Lung microvascular endothelial cell (primary cell): ENCODE results near the gene IFIT1. TPM values are rescaled to one million over a fixed set of nuclear protein-coding genes. Genes with fewer than 3 reads are reported as not detected.

Source experiments
- DNase-seq, 2 donors: peaks; one replicate each; pipeline versions ENCODE4 v3.0.0 to v3.0.0-alpha.2; 2010; ENCODE audit warnings: low read depth in 2 of 2
- total RNA-seq: library from RNA; depleted of rRNA; stranded (reverse); fragments of >200 nt; gene quantifications from 2 replicates; pipeline ENCODE4 v1.2.1, GENCODE V29; 2014

The IFIT1 gene
- total RNA-seq = 0.20 and 0.87 TPM in 2 replicates

DNA sequence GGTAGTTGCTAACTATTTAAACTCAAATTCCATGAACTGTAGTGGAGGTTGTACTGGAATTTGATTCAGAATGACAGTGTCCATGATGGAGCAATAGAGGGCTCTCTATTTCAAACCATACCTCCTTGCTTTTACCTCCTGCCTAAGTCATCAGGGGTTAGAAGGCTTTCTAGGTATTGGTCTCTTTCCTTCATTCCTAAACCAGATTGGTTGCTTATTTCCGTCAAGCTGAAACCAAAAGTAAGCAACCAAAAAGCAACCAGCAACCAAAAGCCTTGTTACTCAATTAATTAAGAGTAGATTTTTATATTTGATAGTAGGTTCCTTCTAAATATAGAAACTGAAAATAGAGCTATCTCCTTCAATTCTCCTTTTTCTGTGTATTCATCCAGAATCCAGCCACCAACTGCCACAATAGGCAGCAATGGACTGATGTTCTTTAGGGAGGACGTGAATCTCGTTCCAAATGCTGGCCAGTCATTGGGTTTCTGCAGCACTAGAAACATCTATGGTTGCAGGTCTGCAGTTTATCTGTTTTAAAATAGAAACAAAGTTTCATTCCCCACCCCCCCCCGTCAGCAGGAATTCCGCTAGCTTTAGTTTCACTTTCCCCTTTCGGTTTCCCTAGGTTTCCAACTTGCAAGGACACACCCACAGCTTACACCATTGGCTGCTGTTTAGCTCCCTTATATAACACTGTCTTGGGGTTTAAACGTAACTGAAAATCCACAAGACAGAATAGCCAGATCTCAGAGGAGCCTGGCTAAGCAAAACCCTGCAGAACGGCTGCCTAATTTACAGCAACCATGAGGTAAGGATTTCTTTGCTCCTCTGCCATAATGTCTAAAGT lies at the start of gene IFIT1:
Gene IFIT1 (plus strand): TSS at position 717 of the 850 bp plus-strand sequence. CDS start 90 bp downstream, at position 807.
- peak; percentile 87 to 93 for DNase-seq

DNA sequence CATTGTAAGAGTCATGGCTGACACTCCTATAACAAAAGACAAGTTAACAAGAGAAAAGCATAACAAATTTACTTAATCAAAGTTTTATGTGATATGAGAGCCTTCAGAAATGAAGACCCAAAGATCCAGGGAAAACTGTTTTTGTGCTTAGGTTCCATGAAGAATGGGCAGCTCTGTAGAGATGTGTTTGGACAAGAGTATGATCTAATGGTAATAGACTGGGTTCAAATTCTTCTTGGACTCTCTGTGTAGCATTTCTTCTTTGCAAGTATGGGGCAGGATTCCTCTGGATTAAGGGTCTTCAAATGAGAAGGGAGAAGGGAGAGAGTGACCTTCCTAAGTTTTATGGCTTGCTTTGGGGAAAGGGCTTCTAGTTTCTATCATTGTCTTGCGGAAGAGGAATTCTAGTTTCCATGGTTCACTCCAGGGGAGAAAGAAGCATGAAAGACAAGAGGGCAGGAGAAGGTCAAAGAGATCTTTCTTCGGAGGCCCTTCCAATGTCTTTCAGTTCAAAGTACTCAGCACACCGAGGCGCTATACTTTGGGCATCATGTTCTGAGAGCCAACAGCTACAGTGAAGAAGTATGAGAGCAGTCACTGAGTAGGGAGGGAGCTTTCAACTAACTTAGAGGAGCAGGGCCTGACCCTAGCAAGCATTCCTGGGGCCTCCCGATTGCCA lies 49.2 kb upstream of the IFIT1 start:
- DNase-seq = no peak

GRCh38 chr10:89344156-89344555 lies 48.3 kb upstream of the IFIT1 start:
- no peak for DNase-seq

- peak in 1 of 2 donors; percentile 52 for DNase-seq
Observed at GRCh38 chr10:89345367-89346000, 46.9 kb upstream of the IFIT1 start.

- peak; percentile 84 to 91 for DNase-seq
Observed at GRCh38 chr10:89346405-89347254, 45.8 kb upstream of the IFIT1 start.

DNA sequence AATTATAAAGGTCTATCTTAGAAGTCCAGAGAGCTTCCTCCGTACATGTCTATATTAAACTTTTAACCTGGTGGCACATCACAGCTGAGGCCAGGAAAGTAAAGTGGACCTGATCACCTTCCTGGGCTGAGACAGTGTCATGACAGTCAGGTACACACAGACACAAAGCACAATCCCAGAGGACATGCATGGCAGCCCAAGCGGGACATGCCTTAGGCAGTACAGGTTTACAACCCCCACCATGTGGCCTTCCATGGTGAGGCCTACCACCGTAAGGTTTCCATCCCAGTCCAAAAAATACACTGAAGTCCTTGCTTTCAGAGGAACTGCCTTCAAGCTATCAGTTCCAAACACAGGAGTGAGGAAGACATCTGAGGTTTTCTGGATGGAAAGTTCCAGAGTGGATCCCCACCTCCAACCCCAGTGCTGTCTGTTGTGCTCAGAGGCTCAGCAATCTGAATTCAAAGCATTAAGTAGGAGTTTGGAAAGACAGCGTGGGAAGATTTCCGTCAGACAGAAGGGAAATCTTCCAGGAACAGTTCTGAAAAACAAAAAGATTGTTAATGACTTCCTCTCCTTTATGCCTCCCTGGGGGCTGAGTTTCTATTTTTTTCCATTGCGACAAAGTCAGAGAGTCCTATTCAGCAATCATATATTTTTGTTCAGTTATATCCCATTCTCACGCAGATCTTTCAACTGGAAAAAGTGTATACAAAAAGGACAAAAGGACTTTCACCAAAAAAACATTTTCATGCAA lies 44.5 kb upstream of the IFIT1 start:
- peak; percentile 58 to 73 for DNase-seq

GRCh38 chr10:89348481-89348880 lies 43.9 kb upstream of the IFIT1 start:
- DNase-seq = peak in 1 of 2 donors; percentile 5

- no peak for DNase-seq
Observed at GRCh38 chr10:89348975-89349374, 43.4 kb upstream of the IFIT1 start.

GRCh38 chr10:89350631-89351315 lies 41.6 kb upstream of the IFIT1 start:
- peak in 1 of 2 donors; percentile 24 for DNase-seq

DNA sequence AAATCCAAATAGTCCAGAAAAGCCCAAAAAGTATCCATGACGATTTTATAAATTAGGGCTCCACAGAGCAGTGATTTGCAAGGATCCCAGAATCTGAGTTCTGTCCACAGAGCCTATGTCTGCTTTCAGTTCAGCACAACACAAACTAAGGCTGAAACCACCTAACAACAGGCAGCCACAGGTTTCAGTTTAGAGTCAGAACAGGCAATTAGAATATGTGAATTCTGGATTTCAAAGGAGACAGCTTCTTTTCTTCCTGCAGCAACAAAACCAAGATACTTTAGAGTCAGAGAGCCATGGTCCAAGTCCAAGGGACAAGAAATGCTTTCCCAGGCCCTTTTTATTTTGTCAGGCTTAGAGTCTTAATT lies 41.0 kb upstream of the IFIT1 start:
- peak; percentile 19 to 39 for DNase-seq

GRCh38 chr10:89351780-89352597 lies 40.4 kb upstream of the IFIT1 start:
- DNase-seq = peak in 1 of 2 donors; percentile 45

GRCh38 chr10:89352802-89353201 lies 39.6 kb upstream of the IFIT1 start:
- DNase-seq = no peak

DNA sequence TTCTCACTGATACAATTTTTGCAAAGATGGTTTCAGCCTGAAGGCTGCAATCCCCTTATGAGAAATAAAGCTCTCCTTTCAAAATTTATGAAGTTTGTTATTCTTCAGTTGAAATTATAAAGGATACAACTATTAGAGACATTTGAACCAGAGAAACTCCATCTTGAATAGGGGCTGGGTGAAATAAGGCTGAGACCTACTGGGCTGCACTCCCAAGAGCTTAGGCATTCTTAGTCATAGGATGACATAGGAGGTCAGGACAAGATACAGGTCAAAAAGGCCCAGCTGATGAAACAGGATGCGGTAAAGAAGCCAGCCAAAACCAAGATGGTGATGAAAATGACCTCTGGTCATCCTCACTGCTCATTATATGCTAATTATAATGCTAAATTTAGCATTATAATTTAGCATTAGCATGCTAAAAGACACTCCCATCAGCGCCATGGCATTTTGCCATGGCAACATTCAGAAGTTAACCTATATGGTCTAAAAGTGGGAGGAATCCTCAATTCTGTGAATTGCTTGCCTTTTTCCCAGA lies 37.0 kb upstream of the IFIT1 start:
- no peak for DNase-seq

GRCh38 chr10:89357096-89357495 lies 35.3 kb upstream of the IFIT1 start:
- DNase-seq = no peak

- no peak for DNase-seq
Observed at GRCh38 chr10:89357975-89358374, 34.4 kb upstream of the IFIT1 start.

GRCh38 chr10:89360157-89360556 lies 32.3 kb upstream of the IFIT1 start:
- no peak for DNase-seq

DNA sequence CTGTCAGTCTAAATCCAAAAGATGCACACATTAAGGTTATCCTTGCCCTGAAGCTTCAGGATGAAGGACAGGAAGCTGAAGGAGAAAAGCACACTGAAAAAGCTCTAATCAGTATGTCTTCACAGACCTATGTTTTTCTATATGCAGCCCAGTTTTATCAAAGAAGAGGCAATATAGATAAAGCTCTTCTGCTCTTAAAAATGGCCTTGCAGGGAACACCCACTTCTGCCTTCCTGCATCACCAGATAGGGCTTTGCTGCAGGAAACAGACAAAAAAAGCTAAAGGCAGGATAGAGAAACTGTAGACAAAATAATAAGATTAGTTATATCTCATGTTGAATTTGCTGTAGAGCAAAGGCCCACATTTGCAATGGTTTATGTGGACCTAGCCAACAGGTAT lies 29.5 kb upstream of the IFIT1 start:
- no peak for DNase-seq

DNA sequence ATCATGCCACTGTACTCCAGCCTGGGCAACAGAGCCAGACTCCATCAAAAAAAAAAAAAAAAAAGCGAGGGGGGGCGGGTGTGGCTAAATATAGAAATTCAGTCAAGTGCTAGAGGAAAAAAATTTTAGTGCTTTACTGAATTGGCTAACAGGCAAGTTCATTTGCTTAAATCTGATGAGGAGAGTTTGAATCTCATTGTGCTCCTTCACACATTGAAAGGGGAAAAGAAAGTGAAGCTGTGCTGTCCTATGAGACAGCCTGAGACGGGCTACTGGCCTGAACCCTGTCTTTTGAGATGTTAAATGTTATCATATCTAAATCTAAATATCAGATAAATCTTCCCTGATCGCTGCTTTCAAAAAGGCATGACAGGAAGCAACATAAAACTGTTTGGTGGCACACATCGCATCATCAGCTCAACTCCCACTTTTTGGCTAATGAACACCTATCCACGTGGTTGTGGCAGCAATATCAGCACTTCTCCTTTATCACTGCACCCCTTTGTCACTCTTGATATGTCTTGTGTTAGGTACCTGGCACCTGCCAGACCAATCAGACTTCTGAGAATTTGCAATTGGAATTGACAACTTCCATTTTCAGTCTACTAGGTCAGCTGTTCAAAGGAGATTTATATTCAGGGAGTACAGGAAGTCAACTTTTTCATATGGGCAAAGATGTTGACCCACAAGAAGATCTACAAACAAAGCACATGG lies 28.5 kb upstream of the IFIT1 start:
- no peak for DNase-seq
